Activated CD8-positive, alpha-beta T cell treated with anti-CD3 and anti-CD28 coated beads, Interleukin-2, amount 10 ng/mL, durations not matched to agents 7 days and 5 days (primary cell): Measurements from ENCODE around the gene ZDHHC3. TPM values are rescaled to one million over a fixed set of nuclear protein-coding genes. Genes with fewer than 3 reads are reported as not detected.

Source experiments
- ATAC-seq: fragments of 150-1000 bp; cut with Tn5 transposase; one replicate; pipeline ENCODE4 v1.10.0; 2021; ENCODE audit warnings: moderate library complexity
- CTCF ChIA-PET: fragments of 350-600 bp; sonication (Branson Sonifier 250); formaldehyde crosslinking; loops from one replicate; lab custom pipeline; 2021; ENCODE audit warnings: antibody characterized with exemption; lab: Charles Lee
- POLR2A ChIA-PET: fragments of 350-600 bp; sonication (Branson Sonifier 250); formaldehyde crosslinking; loops from one replicate; lab custom pipeline; 2021; ENCODE audit warnings: antibody characterized with exemption; lab: Charles Lee
- DNase-seq: peaks from one replicate; pipeline ENCODE4 v3.0.0-alpha.2; 2020
- H3K27ac Mint-ChIP-seq: one replicate; pipeline ENCODE4 v1.8.0; 2021; ENCODE audit warnings: mild to moderate bottlenecking, mixed read lengths
- H3K27me3 Mint-ChIP-seq: one replicate; pipeline ENCODE4 v1.8.0; 2021; ENCODE audit warnings: low read depth, mixed read lengths
- H3K36me3 Mint-ChIP-seq: one replicate; pipeline ENCODE4 v1.8.0; 2021; ENCODE audit warnings: low read depth, mixed read lengths
- H3K4me1 Mint-ChIP-seq: one replicate; pipeline ENCODE4 v1.8.0; 2021; ENCODE audit warnings: low read depth, mixed read lengths
- H3K4me3 Mint-ChIP-seq: one replicate; pipeline ENCODE4 v1.8.0; 2021; ENCODE audit warnings: mild to moderate bottlenecking, mixed read lengths
- H3K9me3 Mint-ChIP-seq: one replicate; pipeline ENCODE4 v1.8.0; 2022; ENCODE audit warnings: mixed read lengths; ENCODE audit not compliant: insufficient read depth
- total RNA-seq, 2 experiments: library from RNA; stranded (reverse); gene quantifications; one replicate each; pipeline ENCODE4 v1.2.3, GENCODE V29; 2021

ZDHHC3 gene
- total RNA-seq, 2 experiments from 2014 or later: 62.3 to 71.3 TPM

GRCh38 chr3:44983484-44983941 lies 7.5 kb upstream of the ZDHHC3 start:
- ATAC-seq (no peak), DNase-seq (no peak)
- Mint-ChIP-seq H3K27ac (no peak overlapping the region), H3K9me3 (no peaks in the 10 kb centered on the region), H3K27me3 (no peaks in the 10 kb centered on the region), H3K36me3 (peaks cover 31% of the 10 kb centered on the region), H3K4me1 (peaks cover 75% of the 10 kb centered on the region), H3K4me3 (no peak overlapping the region)
- CTCF ChIA-PET: interaction anchor here (8.0 kb wide), 1 partner anchor 12 kb away, joined by 52 read pairs; no protein-coding TSS in a partner anchor
- POLR2A ChIA-PET: no interaction called here

GRCh38 chr3:44982817-44983216 lies 6.8 kb upstream of the ZDHHC3 start:
- no peaks in the 10 kb centered on the region for H3K27me3 Mint-ChIP-seq
- POLR2A ChIA-PET: no interaction called here
- H3K4me1 Mint-ChIP-seq: peaks cover 79% of the 10 kb centered on the region
- no peak overlapping the region for H3K27ac Mint-ChIP-seq
- no peak overlapping the region for H3K4me3 Mint-ChIP-seq
- DNase-seq (no peak), ATAC-seq (no peak)
- CTCF ChIA-PET: interaction anchor here (8.0 kb wide), 1 partner anchor 13 kb away, joined by 52 read pairs; no protein-coding TSS in a partner anchor
- H3K9me3 Mint-ChIP-seq: no peaks in the 10 kb centered on the region
- H3K36me3 Mint-ChIP-seq: peaks cover 36% of the 10 kb centered on the region

- Mint-ChIP-seq H3K27ac (peak overlapping the region; percentile 37), H3K9me3 (no peaks in the 10 kb centered on the region), H3K4me3 (no peak overlapping the region), H3K36me3 (peaks cover 37% of the 10 kb centered on the region), H3K4me1 (peaks cover 85% of the 10 kb centered on the region), H3K27me3 (no peaks in the 10 kb centered on the region)
- CTCF ChIA-PET: interaction anchor here (8.0 kb wide), 1 partner anchor 14 kb away, joined by 52 read pairs; no protein-coding TSS in a partner anchor
- DNase-seq (no peak), ATAC-seq (peak; percentile 55)
- POLR2A ChIA-PET: no interaction called here
Measured at GRCh38 chr3:44981751-44982150, 5.8 kb upstream of the ZDHHC3 start.

GRCh38 chr3:44981220-44981619 lies 5.2 kb upstream of the ZDHHC3 start:
- POLR2A ChIA-PET: no interaction called here
- peaks cover 85% of the 10 kb centered on the region for H3K4me1 Mint-ChIP-seq
- no peaks in the 10 kb centered on the region for H3K9me3 Mint-ChIP-seq
- H3K27me3 Mint-ChIP-seq: no peaks in the 10 kb centered on the region
- peaks cover 35% of the 10 kb centered on the region for H3K36me3 Mint-ChIP-seq
- no peak overlapping the region for H3K27ac Mint-ChIP-seq
- ATAC-seq (no peak), DNase-seq (no peak)
- CTCF ChIA-PET: interaction anchor here (8.0 kb wide), 1 partner anchor 14 kb away, joined by 52 read pairs; no protein-coding TSS in a partner anchor
- no peak overlapping the region for H3K4me3 Mint-ChIP-seq

GRCh38 chr3:44974416-44974815 lies 1.6 kb downstream of the ZDHHC3 start:
- H3K4me1 Mint-ChIP-seq: peaks cover 64% of the 10 kb centered on the region
- peak overlapping the region; percentile 97 for H3K4me3 Mint-ChIP-seq
- H3K36me3 Mint-ChIP-seq: peaks cover 43% of the 10 kb centered on the region
- no peaks in the 10 kb centered on the region for H3K9me3 Mint-ChIP-seq
- POLR2A ChIA-PET: interaction anchor here (2.1 to 2.7 kb wide), 3 partner anchors 11 to 31 kb away, joined by 9 to 20 read pairs (median 10); no protein-coding TSS in a partner anchor
- H3K27ac Mint-ChIP-seq: peak overlapping the region; percentile 42
- DNase-seq (no peak), ATAC-seq (no peak)
- H3K27me3 Mint-ChIP-seq: no peaks in the 10 kb centered on the region
- CTCF ChIA-PET: interaction anchor here (0.8 to 5.6 kb wide), 6 partner anchors 13 to 883 kb away, joined by 3 to 38 read pairs (median 4); no protein-coding TSS in a partner anchor

GRCh38 chr3:44970926-44971490 lies 5.0 kb downstream of the ZDHHC3 start:
- no peak overlapping the region for H3K27ac Mint-ChIP-seq
- peaks cover 53% of the 10 kb centered on the region for H3K36me3 Mint-ChIP-seq
- ATAC-seq (no peak), DNase-seq (no peak)
- ChIA-PET POLR2A (no interaction called here), CTCF (no interaction called here)
- no peaks in the 10 kb centered on the region for H3K27me3 Mint-ChIP-seq
- no peak overlapping the region for H3K4me3 Mint-ChIP-seq
- no peaks in the 10 kb centered on the region for H3K9me3 Mint-ChIP-seq
- peaks cover 73% of the 10 kb centered on the region for H3K4me1 Mint-ChIP-seq

- Mint-ChIP-seq H3K36me3 (peaks cover 60% of the 10 kb centered on the region), H3K27me3 (no peaks in the 10 kb centered on the region), H3K27ac (peak overlapping the region; percentile 83), H3K4me1 (peaks cover 80% of the 10 kb centered on the region), H3K9me3 (no peaks in the 10 kb centered on the region), H3K4me3 (peak overlapping the region; percentile 35)
- no peak for DNase-seq
- peak; percentile 14 for ATAC-seq
- ChIA-PET CTCF (no interaction called here), POLR2A (no interaction called here)
Measured at GRCh38 chr3:44969828-44970179, 6.2 kb downstream of the ZDHHC3 start.

GRCh38 chr3:44969154-44969827 lies 6.7 kb downstream of the ZDHHC3 start:
- H3K9me3 Mint-ChIP-seq: no peaks in the 10 kb centered on the region
- no peaks in the 10 kb centered on the region for H3K27me3 Mint-ChIP-seq
- H3K36me3 Mint-ChIP-seq: peaks cover 61% of the 10 kb centered on the region
- ATAC-seq (peak; percentile 52), DNase-seq (peak; percentile 31)
- H3K4me1 Mint-ChIP-seq: peaks cover 80% of the 10 kb centered on the region
- H3K27ac Mint-ChIP-seq: peak overlapping the region; percentile 83
- ChIA-PET POLR2A (no interaction called here), CTCF (interaction anchor here (0.7 kb wide), 1 partner anchor 13 kb away, joined by 3 read pairs; no protein-coding TSS in a partner anchor)
- H3K4me3 Mint-ChIP-seq: peak overlapping the region; percentile 35

GRCh38 chr3:44968447-44968858 lies 7.5 kb downstream of the ZDHHC3 start:
- ChIA-PET CTCF (interaction anchor here (0.7 to 1.8 kb wide), 5 partner anchors 9 to 54 kb away, joined by 3 to 4 read pairs (median 3); no protein-coding TSS in a partner anchor), POLR2A (no interaction called here)
- H3K4me3 Mint-ChIP-seq: no peak overlapping the region
- peaks cover 60% of the 10 kb centered on the region for H3K36me3 Mint-ChIP-seq
- ATAC-seq: no peak
- H3K4me1 Mint-ChIP-seq: peaks cover 83% of the 10 kb centered on the region
- H3K9me3 Mint-ChIP-seq: no peaks in the 10 kb centered on the region
- H3K27me3 Mint-ChIP-seq: no peaks in the 10 kb centered on the region
- peak overlapping the region; percentile 83 for H3K27ac Mint-ChIP-seq
- DNase-seq: no peak

- Mint-ChIP-seq H3K4me3 (peak overlapping the region; percentile 37), H3K36me3 (peaks cover 56% of the 10 kb centered on the region), H3K9me3 (no peaks in the 10 kb centered on the region), H3K4me1 (peaks cover 86% of the 10 kb centered on the region), H3K27ac (peak overlapping the region; percentile 68), H3K27me3 (no peaks in the 10 kb centered on the region)
- ChIA-PET POLR2A (interaction anchor here (0.7 to 1.6 kb wide), 2 partner anchors 9 to 13 kb away, joined by 3 to 6 read pairs; partner anchors contain the start of genes EXOSC7 and ZDHHC3), CTCF (interaction anchor here (1.3 to 1.8 kb wide), 3 partner anchors 10 to 26 kb away, joined by 4 to 6 read pairs (median 4); no protein-coding TSS in a partner anchor)
- ATAC-seq: peak; percentile 66
- no peak for DNase-seq
Measured at GRCh38 chr3:44966795-44967278, 9.1 kb downstream of the ZDHHC3 start.

GRCh38 chr3:44965165-44965564 lies 10.8 kb downstream of the ZDHHC3 start:
- Mint-ChIP-seq H3K4me3 (no peak overlapping the region), H3K27me3 (no peaks in the 10 kb centered on the region), H3K36me3 (peaks cover 42% of the 10 kb centered on the region), H3K4me1 (peaks cover 71% of the 10 kb centered on the region), H3K9me3 (no peaks in the 10 kb centered on the region), H3K27ac (no peak overlapping the region)
- CTCF ChIA-PET: no interaction called here
- ATAC-seq (no peak), DNase-seq (no peak)
- POLR2A ChIA-PET: no interaction called here
